Stimulated activated naive B cell treated with anti-CD40 and anti-IgM and Interleukin-4, amounts not matched to agents 10 μg/mL and 1 μg/mL and 100 μg/mL, for 72 hours (primary cell): Measurements from ENCODE around the gene RAB40C.

ENCODE experiments used
- ATAC-seq, 2 donors: fragments of 150-1000 bp; cut with Tn5 transposase; replicated peaks; 2 replicates each; pipeline ENCODE4 v1.10.0; 2021; ENCODE audit warnings: moderate library complexity in 1 of 2
- DNase-seq: peaks from one replicate; pipeline ENCODE4 v3.0.0; 2021
- H3K27ac Mint-ChIP-seq: one replicate; pipeline ENCODE4 v1.8.0; 2022; ENCODE audit warnings: mild to moderate bottlenecking, mixed read lengths
- H3K27me3 Mint-ChIP-seq, 2 donors: one replicate each; pipeline ENCODE4 v1.8.0; 2022; ENCODE audit warnings: mixed read lengths in 2 of 2
- H3K36me3 Mint-ChIP-seq, 2 donors: one replicate each; pipeline ENCODE4 v1.8.0; 2022; ENCODE audit warnings: mixed read lengths in 2 of 2, mild to moderate bottlenecking in 1 of 2
- H3K4me1 Mint-ChIP-seq, 2 donors: one replicate each; pipeline ENCODE4 v1.8.0; 2022; ENCODE audit warnings: mixed read lengths in 2 of 2, mild to moderate bottlenecking in 1 of 2
- H3K4me3 Mint-ChIP-seq, 2 donors: one replicate each; pipeline ENCODE4 v1.8.0; 2022; ENCODE audit warnings: mild to moderate bottlenecking in 2 of 2, mixed read lengths in 2 of 2, moderate library complexity in 1 of 2
- H3K9me3 Mint-ChIP-seq, 2 donors: one replicate each; pipeline ENCODE4 v1.8.0; 2022; ENCODE audit warnings: mixed read lengths in 2 of 2, mild to moderate bottlenecking in 1 of 2

RAB40C gene

GRCh38 chr16:638034-638543, 48.2 kb downstream of the RAB40C start:
- ATAC-seq = no peak
- peaks cover 4 to 7% of the 10 kb centered on the region in 2 donors for H3K36me3 Mint-ChIP-seq
- H3K4me3 Mint-ChIP-seq = no peak overlapping the region
- H3K9me3 Mint-ChIP-seq = peaks cover 0 to 2% of the 10 kb centered on the region in 2 donors
- no peak for DNase-seq
- peaks cover 5 to 6% of the 10 kb centered on the region in 2 donors for H3K27me3 Mint-ChIP-seq
- H3K27ac Mint-ChIP-seq = no peak overlapping the region
- H3K4me1 Mint-ChIP-seq = peaks cover 21 to 37% of the 10 kb centered on the region in 2 donors

GRCh38 chr16:638836-639235, 49.0 kb downstream of the RAB40C start:
- Mint-ChIP-seq H3K4me1 (peaks cover 23 to 44% of the 10 kb centered on the region in 2 donors), H3K4me3 (no peak overlapping the region), H3K9me3 (peaks cover 0 to 2% of the 10 kb centered on the region in 2 donors), H3K27ac (no peak overlapping the region), H3K36me3 (peaks cover 6 to 7% of the 10 kb centered on the region in 2 donors), H3K27me3 (peaks cover 5 to 6% of the 10 kb centered on the region in 2 donors)
- DNase-seq = no peak
- no peak for ATAC-seq

GRCh38 chr16:640614-641013, 50.7 kb downstream of the RAB40C start:
- peak overlapping the region; percentile 59 for H3K27ac Mint-ChIP-seq
- ATAC-seq = no peak
- DNase-seq = no peak
- peaks cover 0 to 2% of the 10 kb centered on the region in 2 donors for H3K9me3 Mint-ChIP-seq
- H3K27me3 Mint-ChIP-seq = peaks cover 5 to 6% of the 10 kb centered on the region in 2 donors
- peak overlapping the region; percentile 60 to 77 for H3K4me3 Mint-ChIP-seq
- H3K4me1 Mint-ChIP-seq = peaks cover 28 to 47% of the 10 kb centered on the region in 2 donors
- H3K36me3 Mint-ChIP-seq = peaks cover 11 to 17% of the 10 kb centered on the region in 2 donors

GRCh38 chr16:641326-642188, 51.7 kb downstream of the RAB40C start, which contains the start of gene MCRIP2:
Gene MCRIP2, plus strand, starts transcription at chr16:641828. Its CDS starts 164 bp downstream, at chr16:641992.
- H3K4me1 Mint-ChIP-seq = peaks cover 24 to 50% of the 10 kb centered on the region in 2 donors
- peak; percentile 64 to 65 for ATAC-seq
- peak within 1 kb of the TSS; percentile 73 for H3K27ac Mint-ChIP-seq
- peaks cover 3 to 4% of the 10 kb centered on the region in 2 donors for H3K27me3 Mint-ChIP-seq
- H3K4me3 Mint-ChIP-seq = peak within 1 kb of the TSS; percentile 83 to 84
- DNase-seq = peak; percentile 78
- peaks cover 0 to 2% of the 10 kb centered on the region in 2 donors for H3K9me3 Mint-ChIP-seq
- peaks cover 11 to 13% of the 10 kb centered on the region in 2 donors for H3K36me3 Mint-ChIP-seq

GRCh38 chr16:642189-643049, 52.6 kb downstream of the RAB40C start:
- peak overlapping the region; percentile 73 for H3K27ac Mint-ChIP-seq
- H3K36me3 Mint-ChIP-seq = peaks cover 7 to 10% of the 10 kb centered on the region in 2 donors
- peak overlapping the region; percentile 83 to 84 for H3K4me3 Mint-ChIP-seq
- peak; percentile 43 for DNase-seq
- ATAC-seq = peak; percentile 63 to 67
- no peaks in the 10 kb centered on the region for H3K9me3 Mint-ChIP-seq
- no peaks in the 10 kb centered on the region for H3K27me3 Mint-ChIP-seq
- peaks cover 23 to 54% of the 10 kb centered on the region in 2 donors for H3K4me1 Mint-ChIP-seq

- peaks cover 7 to 10% of the 10 kb centered on the region in 2 donors for H3K36me3 Mint-ChIP-seq
- H3K9me3 Mint-ChIP-seq = no peaks in the 10 kb centered on the region
- peak overlapping the region; percentile 73 for H3K27ac Mint-ChIP-seq
- DNase-seq (no peak), ATAC-seq (no peak)
- H3K27me3 Mint-ChIP-seq = no peaks in the 10 kb centered on the region
- peak overlapping the region; percentile 83 to 84 for H3K4me3 Mint-ChIP-seq
- H3K4me1 Mint-ChIP-seq = peaks cover 24 to 58% of the 10 kb centered on the region in 2 donors
Observed at GRCh38 chr16:643050-643368, 53.1 kb downstream of the RAB40C start.

GRCh38 chr16:644556-644955, 54.7 kb downstream of the RAB40C start:
- Mint-ChIP-seq H3K36me3 (peaks cover 7 to 10% of the 10 kb centered on the region in 2 donors), H3K27me3 (no peaks in the 10 kb centered on the region), H3K4me3 (peak overlapping the region in 1 of 2 donors; percentile 84), H3K9me3 (no peaks in the 10 kb centered on the region), H3K4me1 (peaks cover 22 to 60% of the 10 kb centered on the region in 2 donors), H3K27ac (peak overlapping the region; percentile 56)
- ATAC-seq (no peak), DNase-seq (no peak)

- Mint-ChIP-seq H3K36me3 (peaks cover 7 to 10% of the 10 kb centered on the region in 2 donors), H3K4me3 (peak overlapping the region in 1 of 2 donors; percentile 28), H3K4me1 (peaks cover 26 to 62% of the 10 kb centered on the region in 2 donors), H3K27me3 (no peaks in the 10 kb centered on the region), H3K9me3 (no peaks in the 10 kb centered on the region), H3K27ac (peak overlapping the region; percentile 31)
- DNase-seq = no peak
- ATAC-seq = no peak
Observed at GRCh38 chr16:645852-646678, 56.2 kb downstream of the RAB40C start.

- Mint-ChIP-seq H3K4me1 (peaks cover 26 to 62% of the 10 kb centered on the region in 2 donors), H3K27ac (peak overlapping the region; percentile 51), H3K4me3 (peak overlapping the region; percentile 36 to 37), H3K9me3 (no peaks in the 10 kb centered on the region), H3K36me3 (peaks cover 9 to 10% of the 10 kb centered on the region in 2 donors), H3K27me3 (no peaks in the 10 kb centered on the region)
- DNase-seq = no peak
- ATAC-seq = no peak
Observed at GRCh38 chr16:646679-647172, 56.9 kb downstream of the RAB40C start.

GRCh38 chr16:647173-647902, 57.5 kb downstream of the RAB40C start:
- ATAC-seq (no peak), DNase-seq (no peak)
- Mint-ChIP-seq H3K36me3 (peaks cover 9 to 10% of the 10 kb centered on the region in 2 donors), H3K4me3 (peak overlapping the region; percentile 36 to 37), H3K9me3 (no peaks in the 10 kb centered on the region), H3K4me1 (peaks cover 26 to 62% of the 10 kb centered on the region in 2 donors), H3K27me3 (no peaks in the 10 kb centered on the region), H3K27ac (peak overlapping the region; percentile 51)

GRCh38 chr16:648071-648780, 58.4 kb downstream of the RAB40C start:
- H3K4me3 Mint-ChIP-seq = peak overlapping the region; percentile 86 to 91
- DNase-seq = no peak
- no peaks in the 10 kb centered on the region for H3K9me3 Mint-ChIP-seq
- peaks cover 10 to 11% of the 10 kb centered on the region in 2 donors for H3K36me3 Mint-ChIP-seq
- peak overlapping the region; percentile 93 for H3K27ac Mint-ChIP-seq
- ATAC-seq = peak; percentile 0 to 25
- peaks cover 22 to 53% of the 10 kb centered on the region in 2 donors for H3K4me1 Mint-ChIP-seq
- no peaks in the 10 kb centered on the region for H3K27me3 Mint-ChIP-seq
